ENCODE data around the gene NLGN1.
"Not testable (repeated sequence)": the region's sequence is repeated elsewhere in the genome, so short reads cannot be mapped to it uniquely, and the experiment has no call there.

GRCh38 chr3:174211896-174212295 lies 814.4 kb downstream of the NLGN1 start:
- TF ChIP-seq, protein P1, sequence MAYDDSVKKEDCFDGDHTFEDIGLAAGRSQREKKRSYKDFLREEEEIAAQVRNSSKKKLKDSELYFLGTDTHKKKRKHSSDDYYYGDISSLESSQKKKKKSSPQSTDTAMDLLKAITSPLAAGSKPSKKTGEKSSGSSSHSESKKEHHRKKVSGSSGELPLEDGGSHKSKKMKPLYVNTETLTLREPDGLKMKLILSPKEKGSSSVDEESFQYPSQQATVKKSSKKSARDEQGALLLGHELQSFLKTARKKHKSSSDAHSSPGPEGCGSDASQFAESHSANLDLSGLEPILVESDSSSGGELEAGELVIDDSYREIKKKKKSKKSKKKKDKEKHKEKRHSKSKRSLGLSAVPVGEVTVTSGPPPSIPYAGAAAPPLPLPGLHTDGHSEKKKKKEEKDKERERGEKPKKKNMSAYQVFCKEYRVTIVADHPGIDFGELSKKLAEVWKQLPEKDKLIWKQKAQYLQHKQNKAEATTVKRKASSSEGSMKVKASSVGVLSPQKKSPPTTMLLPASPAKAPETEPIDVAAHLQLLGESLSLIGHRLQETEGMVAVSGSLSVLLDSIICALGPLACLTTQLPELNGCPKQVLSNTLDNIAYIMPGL (CRISPR knock-in tag; IDR thresholded peaks at IDR 0.05; ENCODE audit: borderline replicate concordance) = not testable (repeated sequence)
- TF ChIP-seq POLR2A (IDR thresholded peaks at IDR 0.05; ENCODE audit: low read length); RAD21 (conservative IDR thresholded peaks at IDR 0.05 in 1 of 2, IDR thresholded peaks at IDR 0.05 in 1 of 2); CTCF (IDR thresholded peaks at IDR 0.05); SMC3 (IDR thresholded peaks at IDR 0.05); EP300 (IDR thresholded peaks at IDR 0.05); KDM5A (IDR thresholded peaks at IDR 0.05); ZC3H11A (IDR thresholded peaks at IDR 0.05); HOXA7 (CRISPR knock-in tag; IDR thresholded peaks at IDR 0.05); BHLHE40 (IDR thresholded peaks at IDR 0.05; ENCODE audit: low read depth, low read length); JUNB (IDR thresholded peaks at IDR 0.05); CHD2 (IDR thresholded peaks at IDR 0.05; ENCODE audit: low read length, partially characterized antibody); MAFK (IDR thresholded peaks at IDR 0.05; ENCODE audit: partially characterized antibody): not testable (repeated sequence)
- TF ChIP-seq, protein P2, sequence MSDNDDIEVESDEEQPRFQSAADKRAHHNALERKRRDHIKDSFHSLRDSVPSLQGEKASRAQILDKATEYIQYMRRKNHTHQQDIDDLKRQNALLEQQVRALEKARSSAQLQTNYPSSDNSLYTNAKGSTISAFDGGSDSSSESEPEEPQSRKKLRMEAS (IDR thresholded peaks at IDR 0.05) = not testable (repeated sequence)
